B cell (primary cell): ENCODE results near the gene TGM6. TPM values are rescaled to one million over a fixed set of nuclear protein-coding genes. Genes with fewer than 3 reads are reported as not detected.

Source experiments
- ATAC-seq: fragments of 200-7000 bp; cut with Tn5 transposase; one replicate; pipeline ENCODE4 v1.10.0; 2021; ENCODE audit warnings: low read depth, mild to moderate bottlenecking, moderate number of reproducible peaks, moderate library complexity
- CTCF ChIA-PET: fragments of 350-600 bp; sonication (Branson Sonifier 250); formaldehyde crosslinking; loops from one replicate; lab custom pipeline; 2021; ENCODE audit warnings: antibody characterized with exemption, inconsistent platforms; lab: Charles Lee
- POLR2A ChIA-PET: fragments of 350-600 bp; sonication (Branson Sonifier 250); formaldehyde crosslinking; loops from one replicate; lab custom pipeline; 2021; ENCODE audit warnings: antibody characterized with exemption; lab: Charles Lee
- DNase-seq: peaks from one replicate; pipeline ENCODE4 v3.0.0; 2013
- H2AFZ ChIP-seq: 2 replicates; pipeline ENCODE4 v1.6.1; 2012; ENCODE audit warnings: mild to moderate bottlenecking, low read depth, low read length; ENCODE audit not compliant: insufficient read depth, poor library complexity, severe bottlenecking
- H3K27ac ChIP-seq, 2 donors: 1 replicate in 1 of 2; 2 replicates in 1 of 2; pipeline ENCODE4 v1.5.1; 2012 to 2013; ENCODE audit warnings: low read length in 2 of 2, mild to moderate bottlenecking in 2 of 2, moderate library complexity in 1 of 2
- H3K27me3 ChIP-seq, 4 experiments: fragments of 200-600 bp in 1 of 4; sonication (generic) in 1 of 4; replicated peaks in 1 of 4; 1 replicate in 2 of 4; 2 replicates in 2 of 4; pipeline versions ENCODE4 v1.6.1 to v1.7.0; 2013 to 2016; ENCODE audit warnings: low read length in 3 of 4, mild to moderate bottlenecking in 2 of 4, mixed read lengths in 1 of 4, moderate library complexity in 1 of 4; ENCODE audit not compliant: insufficient read depth in 4 of 4, control insufficient read depth in 3 of 4; ENCODE audit errors: control extremely low read depth in 1 of 4
- H3K36me3 ChIP-seq, 2 experiments: replicated peaks in 1 of 2; 1 replicate in 1 of 2; 2 replicates in 1 of 2; pipeline versions ENCODE4 v1.6.1 to v1.7.1; 2013; ENCODE audit warnings: low read length in 1 of 2; ENCODE audit not compliant: insufficient read depth in 2 of 2, control insufficient read depth in 1 of 2; ENCODE audit errors: control extremely low read depth in 1 of 2, extremely low read depth in 1 of 2
- H3K4me1 ChIP-seq, 2 donors: fragments of 200-600 bp in 1 of 2; sonication (generic) in 1 of 2; 1 replicate in 1 of 2; 2 replicates in 1 of 2; pipeline versions ENCODE4 v1.5.1 to v1.6.1; 2013 to 2017; ENCODE audit warnings: low read length in 2 of 2; ENCODE audit not compliant: control insufficient read depth in 2 of 2, insufficient read depth in 2 of 2
- H3K4me2 ChIP-seq: replicated peaks from 2 replicates; pipeline ENCODE3; 2012; ENCODE audit warnings: mild to moderate bottlenecking, low read depth, low read length; ENCODE audit not compliant: poor library complexity, severe bottlenecking
- H3K4me3 ChIP-seq, 5 experiments: fragments of 200-600 bp in 1 of 5; sonication (generic) in 1 of 5; 1 replicate in 3 of 5; 2 replicates in 2 of 5; pipeline versions ENCODE4 v1.5.1 to v1.7.0; 2011 to 2016; ENCODE audit warnings: low read length in 4 of 5, mild to moderate bottlenecking in 4 of 5, low read depth in 2 of 5, control low read depth in 1 of 5, moderate library complexity in 1 of 5; ENCODE audit not compliant: insufficient read depth in 1 of 5; ENCODE audit errors: control extremely low read depth in 1 of 5, extremely low read depth in 1 of 5
- H3K79me2 ChIP-seq: fragments of 200-600 bp; sonication (generic); one replicate; pipeline ENCODE4 v1.6.0; 2016; ENCODE audit warnings: low read length; ENCODE audit not compliant: control insufficient read depth, insufficient read depth
- H3K9ac ChIP-seq: fragments of 200-600 bp; sonication (generic); 2 replicates; pipeline ENCODE4 v1.6.1; 2017; ENCODE audit warnings: mild to moderate bottlenecking, low read length, moderate library complexity
- H3K9me3 ChIP-seq, 3 donors: one replicate each; pipeline versions ENCODE4 v1.6.1 to v1.7.1; 2013; ENCODE audit warnings: low read length in 2 of 3; ENCODE audit not compliant: control insufficient read depth in 2 of 3, insufficient read depth in 1 of 3; ENCODE audit errors: control extremely low read depth in 1 of 3
- H4K20me1 ChIP-seq: 2 replicates; pipeline ENCODE4 v1.6.0; 2012; ENCODE audit warnings: mild to moderate bottlenecking, low read length; ENCODE audit not compliant: insufficient read depth, control insufficient read depth, poor library complexity, severe bottlenecking
- H3K27ac Mint-ChIP-seq: one replicate; pipeline ENCODE4 v1.8.0; 2021; ENCODE audit warnings: mixed read lengths
- H3K27me3 Mint-ChIP-seq: one replicate; pipeline ENCODE4 v1.8.0; 2021; ENCODE audit warnings: mixed read lengths
- H3K4me1 Mint-ChIP-seq: one replicate; pipeline ENCODE4 v1.8.0; 2021; ENCODE audit warnings: mixed read lengths
- H3K4me3 Mint-ChIP-seq: one replicate; pipeline ENCODE4 v1.8.0; 2021; ENCODE audit warnings: mixed read lengths
- H3K9me3 Mint-ChIP-seq: one replicate; pipeline ENCODE4 v1.8.0; 2022; ENCODE audit warnings: mixed read lengths; ENCODE audit not compliant: insufficient read depth
- EZH2 ChIP-seq: IDR thresholded peaks from 2 replicates; pipeline ENCODE4 v1.6.1; 2012; ENCODE audit warnings: borderline replicate concordance, low read depth, mild to moderate bottlenecking, moderate library complexity, low read length; ENCODE audit not compliant: insufficient read depth, poor library complexity, severe bottlenecking
- WGBS: methylation state at CpG from one replicate; pipeline ENCODE4 v1.1.5; 2013; ENCODE audit warnings: missing lambda C conversion rate; ENCODE audit not compliant: insufficient coverage; 5-methylcytosine and 5-hydroxymethylcytosine counted together
- intact Hi-C: fragments of 100-400 bp; cut with micrococcal nuclease; formaldehyde crosslinking; loops from one replicate; pipeline ENCODE4 v1.10.0; 2022
- polyA plus RNA-seq: library from polyadenylated mRNA; depleted of rRNA; stranded (reverse); fragments of >200 nt; gene quantifications from 2 replicates; pipeline ENCODE4 v1.2.3, GENCODE V29; 2012
- total RNA-seq, 2 donors: library from RNA; stranded (reverse); fragments of 120-200 nt in 1 of 2; gene quantifications; 1 replicate in 1 of 2; 2 replicates in 1 of 2; pipeline versions ENCODE4 v1.2.3 to v1.2.4, GENCODE V29; 2013 to 2022
- TF ChIP-seq, protein P1 (sequence below): fragments of 200-600 bp; IDR thresholded peaks from one replicate; pipeline ENCODE4 v1.8.0; 2022; ENCODE audit warnings: antibody characterized with exemption, mild to moderate bottlenecking

TGM6 gene
- total and polyA plus RNA-seq, 2 donors (not counting 1 experiment from before 2014, with no cell fraction given) = not detected

DNA sequence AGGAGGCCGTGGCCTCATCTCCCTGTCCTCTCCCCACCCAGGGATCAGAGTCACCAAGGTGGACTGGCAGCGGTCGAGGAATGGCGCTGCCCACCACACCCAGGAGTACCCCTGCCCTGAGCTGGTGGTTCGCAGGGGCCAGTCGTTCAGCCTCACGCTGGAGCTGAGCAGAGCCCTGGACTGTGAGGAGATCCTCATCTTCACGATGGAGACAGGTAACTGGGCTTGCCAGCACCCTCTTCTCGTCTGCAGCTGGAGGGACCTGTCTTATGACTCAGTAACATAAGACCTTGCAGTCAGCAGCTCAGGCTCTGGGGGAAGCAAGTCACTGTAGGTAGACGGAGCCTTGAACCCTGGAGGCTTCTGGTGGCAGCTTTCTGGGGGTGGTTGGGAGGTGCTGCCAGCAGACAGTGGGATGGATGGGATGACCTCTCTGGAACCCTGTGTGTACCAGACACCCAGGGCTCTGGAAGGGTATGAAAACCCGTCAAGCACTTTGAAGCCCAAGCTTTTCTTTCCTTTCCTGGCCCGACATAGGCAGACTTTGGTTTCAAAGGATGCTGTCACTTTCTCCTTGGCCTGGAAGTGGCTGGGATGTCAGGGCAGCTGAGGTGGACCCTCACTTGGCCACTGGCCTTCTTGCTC lies 13.8 kb downstream of the TGM6 start:
- Histone ChIP-seq H3K27me3 (no peaks in the 10 kb centered on the region), H3K27ac (no peak overlapping the region), H3K9ac (no peak overlapping the region), H3K4me1 (peaks cover 15 to 16% of the 10 kb centered on the region in 2 donors), H4K20me1 (no peaks in the 10 kb centered on the region), H3K79me2 (no peaks in the 10 kb centered on the region), H3K4me2 (no peak overlapping the region), H3K4me3 (no peak overlapping the region), H3K36me3 (no peaks in the 10 kb centered on the region), H2AFZ (no peak overlapping the region), H3K9me3 (peaks cover 0 to under 1% (median 0%) of the 10 kb centered on the region in 3 donors)
- TF ChIP-seq EZH2 = no peak
- TF ChIP-seq, protein P1, sequence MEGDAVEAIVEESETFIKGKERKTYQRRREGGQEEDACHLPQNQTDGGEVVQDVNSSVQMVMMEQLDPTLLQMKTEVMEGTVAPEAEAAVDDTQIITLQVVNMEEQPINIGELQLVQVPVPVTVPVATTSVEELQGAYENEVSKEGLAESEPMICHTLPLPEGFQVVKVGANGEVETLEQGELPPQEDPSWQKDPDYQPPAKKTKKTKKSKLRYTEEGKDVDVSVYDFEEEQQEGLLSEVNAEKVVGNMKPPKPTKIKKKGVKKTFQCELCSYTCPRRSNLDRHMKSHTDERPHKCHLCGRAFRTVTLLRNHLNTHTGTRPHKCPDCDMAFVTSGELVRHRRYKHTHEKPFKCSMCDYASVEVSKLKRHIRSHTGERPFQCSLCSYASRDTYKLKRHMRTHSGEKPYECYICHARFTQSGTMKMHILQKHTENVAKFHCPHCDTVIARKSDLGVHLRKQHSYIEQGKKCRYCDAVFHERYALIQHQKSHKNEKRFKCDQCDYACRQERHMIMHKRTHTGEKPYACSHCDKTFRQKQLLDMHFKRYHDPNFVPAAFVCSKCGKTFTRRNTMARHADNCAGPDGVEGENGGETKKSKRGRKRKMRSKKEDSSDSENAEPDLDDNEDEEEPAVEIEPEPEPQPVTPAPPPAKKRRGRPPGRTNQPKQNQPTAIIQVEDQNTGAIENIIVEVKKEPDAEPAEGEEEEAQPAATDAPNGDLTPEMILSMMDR = no peak
- Mint-ChIP-seq H3K27me3 (no peaks in the 10 kb centered on the region), H3K27ac (no peak overlapping the region), H3K9me3 (no peaks in the 10 kb centered on the region), H3K4me1 (peaks cover 19% of the 10 kb centered on the region), H3K4me3 (no peak overlapping the region)
- ATAC-seq (no peak), DNase-seq (no peak)
- WGBS = 92% methylated on average over 11 of the region's 12 CpGs
- intact Hi-C loops = no loop called here
- ChIA-PET POLR2A (no interaction called here), CTCF (no interaction called here)

DNA sequence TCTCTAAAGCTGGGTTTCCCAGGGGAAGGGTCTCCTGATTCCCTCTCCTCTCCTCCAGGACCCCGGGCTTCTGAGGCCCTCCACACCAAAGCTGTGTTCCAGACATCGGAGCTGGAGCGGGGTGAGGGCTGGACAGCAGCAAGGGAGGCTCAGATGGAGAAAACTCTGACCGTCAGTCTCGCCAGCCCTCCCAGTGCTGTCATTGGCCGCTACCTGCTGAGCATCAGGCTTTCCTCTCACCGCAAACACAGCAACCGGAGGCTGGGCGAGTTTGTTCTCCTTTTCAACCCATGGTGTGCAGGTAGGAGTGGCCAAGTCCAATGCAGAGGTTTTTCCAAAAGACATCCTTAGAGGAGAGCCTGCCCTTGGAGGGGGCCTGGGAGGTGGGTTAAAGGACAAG lies 14.4 kb downstream of the TGM6 start:
- peaks cover 15 to 16% of the 10 kb centered on the region in 2 donors for H3K4me1 ChIP-seq
- ChIA-PET CTCF (no interaction called here), POLR2A (interaction anchor here (0.7 kb wide), 1 partner anchor 152 kb away, joined by 5 read pairs; no protein-coding TSS in a partner anchor)
- H3K36me3 ChIP-seq = no peaks in the 10 kb centered on the region
- TF ChIP-seq EZH2 = no peak
- TF ChIP-seq, protein P1 = no peak
- Mint-ChIP-seq H3K4me1 (peaks cover 19% of the 10 kb centered on the region), H3K4me3 (no peak overlapping the region), H3K9me3 (no peaks in the 10 kb centered on the region), H3K27ac (no peak overlapping the region), H3K27me3 (no peaks in the 10 kb centered on the region)
- WGBS = 81% methylated on average over 6 of the region's 9 CpGs
- H3K79me2 ChIP-seq = no peaks in the 10 kb centered on the region
- H4K20me1 ChIP-seq = no peaks in the 10 kb centered on the region
- DNase-seq = no peak
- H3K27me3 ChIP-seq = peaks cover 0 to 2% (median 0%) of the 10 kb centered on the region in 4 experiments
- H3K9ac ChIP-seq = no peak overlapping the region
- no peaks in the 10 kb centered on the region for H3K9me3 ChIP-seq
- no peak for ATAC-seq
- H3K4me3 ChIP-seq = no peak overlapping the region
- H3K4me2 ChIP-seq = no peak overlapping the region
- no peak overlapping the region for H2AFZ ChIP-seq
- intact Hi-C loops = no loop called here
- no peak overlapping the region for H3K27ac ChIP-seq
